Endothelial cell (in vitro differentiated cells): ENCODE data around the gene MRPS17. TPM values are rescaled to one million over a fixed set of nuclear protein-coding genes. Genes with fewer than 3 reads are reported as not detected.

Experiments used
- DNase-seq: peaks from one replicate; pipeline ENCODE4 v3.0.0; 2021; ENCODE audit warnings: low spot score
- H3K27ac Mint-ChIP-seq: one replicate; pipeline ENCODE4 v1.8.0; 2021; ENCODE audit warnings: mixed read lengths, inconsistent platforms; ENCODE audit not compliant: unreplicated experiment
- H3K27me3 Mint-ChIP-seq: one replicate; pipeline ENCODE4 v1.8.0; 2021; ENCODE audit warnings: mild to moderate bottlenecking, moderate library complexity, mixed read lengths, inconsistent platforms; ENCODE audit not compliant: unreplicated experiment
- H3K36me3 Mint-ChIP-seq: one replicate; pipeline ENCODE4 v1.8.0; 2021; ENCODE audit warnings: mild to moderate bottlenecking, low read depth, mixed read lengths, inconsistent platforms; ENCODE audit not compliant: unreplicated experiment
- H3K4me1 Mint-ChIP-seq: one replicate; pipeline ENCODE4 v1.8.0; 2021; ENCODE audit warnings: mild to moderate bottlenecking, mixed read lengths, inconsistent platforms; ENCODE audit not compliant: unreplicated experiment
- H3K4me3 Mint-ChIP-seq: one replicate; pipeline ENCODE4 v1.8.0; 2021; ENCODE audit warnings: mild to moderate bottlenecking, mixed read lengths, inconsistent platforms; ENCODE audit not compliant: unreplicated experiment
- H3K9me3 Mint-ChIP-seq: one replicate; pipeline ENCODE4 v1.8.0; 2021; ENCODE audit warnings: mixed read lengths, inconsistent platforms; ENCODE audit not compliant: unreplicated experiment
- CTCF ChIP-seq: fragments of 200-600 bp; sonication (generic); IDR thresholded peaks from one replicate; pipeline ENCODE4 v1.5.0; 2021; ENCODE audit warnings: antibody characterized with exemption; ENCODE audit not compliant: unreplicated experiment
- long read RNA-seq: library from polyadenylated mRNA; unstranded; transcript quantifications from one replicate; pipeline ENCODE4 v2.0.0, GENCODE V29; 2020; ENCODE audit not compliant: unreplicated experiment
- total RNA-seq: library from RNA; stranded (reverse); fragmentation: NEBNext Ultra II Directional; extraction: Animal tissue kit (Norgen Biotek cat#: 25700); gene quantifications from one replicate; pipeline ENCODE4 v1.2.1, GENCODE V29; 2021; ENCODE audit not compliant: unreplicated experiment

MRPS17 gene
- 11.7 TPM for total RNA-seq
- long read RNA-seq, transcript MRPS17-201 (3 exons, 1,845 nt): major isoform, 7 of 9 reads
- long read RNA-seq, partial matches to known transcripts: 0 of 9 reads
- long read RNA-seq, other reads (novel, unspliced or antisense): 2 of 9 reads

- Mint-ChIP-seq H3K4me3 (peak within 1 kb of the TSS; percentile 99), H3K4me1 (peaks cover 9% of the 10 kb centered on the region)
These were observed at the start of gene MRPS17 for GRCh38 chr7:55951637-55952351. MRPS17 (plus strand) TSS chr7:55951877; CDS start chr7:55953196, 1,319 bp downstream.

GRCh38 chr7:55903985-55904759, 47.5 kb upstream of the MRPS17 start:
- DNase-seq: no peak
- Mint-ChIP-seq H3K36me3 (peaks cover 21% of the 10 kb centered on the region), H3K9me3 (no peaks in the 10 kb centered on the region), H3K27me3 (peaks cover 2% of the 10 kb centered on the region), H3K4me1 (no peaks in the 10 kb centered on the region), H3K27ac (no peak overlapping the region), H3K4me3 (no peak overlapping the region)
- no peak for TF ChIP-seq CTCF

More at GRCh38 chr7:55951637-55952351, at the start of gene MRPS17:
- Mint-ChIP-seq H3K27ac (peak within 1 kb of the TSS; percentile 78), H3K27me3 (peaks cover 6% of the 10 kb centered on the region), H3K36me3 (no peaks in the 10 kb centered on the region), H3K9me3 (no peaks in the 10 kb centered on the region)
- peak; percentile 87 for DNase-seq
- TF ChIP-seq CTCF: no peak

- no peaks in the 10 kb centered on the region for H3K9me3 Mint-ChIP-seq
- DNase-seq: no peak
- no peaks in the 10 kb centered on the region for H3K4me1 Mint-ChIP-seq
- H3K4me3 Mint-ChIP-seq: no peak overlapping the region
- no peak for TF ChIP-seq CTCF
- H3K27ac Mint-ChIP-seq: no peak overlapping the region
- no peaks in the 10 kb centered on the region for H3K27me3 Mint-ChIP-seq
- peaks cover 19% of the 10 kb centered on the region for H3K36me3 Mint-ChIP-seq
These were observed 38.9 kb upstream of the MRPS17 start for GRCh38 chr7:55912748-55913158.

GRCh38 chr7:55917771-55918170, 33.9 kb upstream of the MRPS17 start:
- Mint-ChIP-seq H3K4me1 (no peaks in the 10 kb centered on the region), H3K9me3 (no peaks in the 10 kb centered on the region), H3K36me3 (peaks cover 8% of the 10 kb centered on the region), H3K27me3 (no peaks in the 10 kb centered on the region), H3K4me3 (no peak overlapping the region), H3K27ac (no peak overlapping the region)
- DNase-seq: no peak
- TF ChIP-seq CTCF: no peak
